Tibial artery (tissue), 4 donors: ENCODE measurements around the gene VANGL2.

Experiments
- DNase-seq, 2 donors: peaks; one replicate each; pipeline ENCODE4 v3.0.0-alpha.2; 2019
- H3K27ac ChIP-seq, 2 donors: fragments of 200-600 bp; sonication (generic) in 1 of 2; 1 replicate in 1 of 2; 2 replicates in 1 of 2; pipeline ENCODE4 v1.5.1; 2018 to 2019; ENCODE audit warnings: mild to moderate bottlenecking in 1 of 2
- H3K27me3 ChIP-seq, 2 donors: fragments of 200-600 bp; sonication (generic) in 1 of 2; one replicate each; pipeline versions ENCODE4 v1.5.1 to v1.6.0; 2016 to 2019
- H3K36me3 ChIP-seq, 3 donors: fragments of 200-600 bp; sonication (generic) in 2 of 3; one replicate each; pipeline ENCODE4 v1.5.1; 2016 to 2019; ENCODE audit warnings: mild to moderate bottlenecking in 2 of 3
- H3K4me1 ChIP-seq, 4 donors: fragments of 200-600 bp; sonication (generic) in 2 of 4; 1 replicate in 3 of 4; 2 replicates in 1 of 4; pipeline ENCODE4 v1.5.1; 2016 to 2019
- H3K4me3 ChIP-seq, 2 donors: fragments of 200-600 bp; sonication (generic) in 1 of 2; 1 replicate in 1 of 2; 2 replicates in 1 of 2; pipeline ENCODE4 v1.5.1; 2018 to 2019; ENCODE audit warnings: mild to moderate bottlenecking in 2 of 2
- H3K9me3 ChIP-seq, 3 donors: fragments of 200-600 bp; sonication (generic) in 1 of 3; one replicate each; pipeline ENCODE4 v1.5.1; 2016 to 2019
- intact Hi-C: fragments of 100-400 bp; cut with DNase I; formaldehyde crosslinking; loops from one replicate; pipeline ENCODE4 v1.15.0; 2023; ENCODE audit warnings: low total_unique reads
- TF ChIP-seq, protein P1 (sequence below), 2 experiments: fragments of 200-600 bp in 1 of 2; fragments of 450-650 bp in 1 of 2; IDR thresholded peaks; one replicate each; pipeline ENCODE4 v1.5.1; 2017 to 2019; ENCODE audit warnings: antibody characterized with exemption in 2 of 2, mild to moderate bottlenecking in 1 of 2, moderate library complexity in 1 of 2

Gene VANGL2

DNA sequence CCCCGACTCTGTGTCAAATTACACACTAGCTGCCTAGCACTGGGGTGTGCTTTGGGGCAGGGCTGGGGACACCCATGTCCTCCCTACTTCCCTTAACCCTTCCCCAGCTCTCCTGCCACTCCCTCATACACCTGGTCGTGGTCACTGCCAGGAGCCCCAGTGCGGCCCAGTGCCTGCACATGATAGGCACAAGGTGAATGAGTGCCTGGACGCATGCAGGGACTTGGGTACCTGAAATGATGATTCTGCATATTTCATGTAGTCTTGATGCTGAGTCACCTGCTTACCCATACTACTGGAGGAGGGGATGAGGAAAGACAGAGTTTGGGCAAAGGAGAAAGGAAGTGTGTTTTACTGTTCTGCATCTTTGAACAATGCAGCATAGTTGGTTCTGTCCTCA lies 1.5 kb upstream of the VANGL2 start:
- Histone ChIP-seq H3K4me1 (peaks cover 0 to 15% (median 11%) of the 10 kb centered on the region in 4 donors), H3K36me3 (no peaks in the 10 kb centered on the region), H3K9me3 (no peaks in the 10 kb centered on the region), H3K27ac (no peak overlapping the region), H3K4me3 (no peak overlapping the region), H3K27me3 (peaks cover 0 to 36% of the 10 kb centered on the region in 2 donors)
- intact Hi-C loops: no loop called here
- TF ChIP-seq, protein P1, sequence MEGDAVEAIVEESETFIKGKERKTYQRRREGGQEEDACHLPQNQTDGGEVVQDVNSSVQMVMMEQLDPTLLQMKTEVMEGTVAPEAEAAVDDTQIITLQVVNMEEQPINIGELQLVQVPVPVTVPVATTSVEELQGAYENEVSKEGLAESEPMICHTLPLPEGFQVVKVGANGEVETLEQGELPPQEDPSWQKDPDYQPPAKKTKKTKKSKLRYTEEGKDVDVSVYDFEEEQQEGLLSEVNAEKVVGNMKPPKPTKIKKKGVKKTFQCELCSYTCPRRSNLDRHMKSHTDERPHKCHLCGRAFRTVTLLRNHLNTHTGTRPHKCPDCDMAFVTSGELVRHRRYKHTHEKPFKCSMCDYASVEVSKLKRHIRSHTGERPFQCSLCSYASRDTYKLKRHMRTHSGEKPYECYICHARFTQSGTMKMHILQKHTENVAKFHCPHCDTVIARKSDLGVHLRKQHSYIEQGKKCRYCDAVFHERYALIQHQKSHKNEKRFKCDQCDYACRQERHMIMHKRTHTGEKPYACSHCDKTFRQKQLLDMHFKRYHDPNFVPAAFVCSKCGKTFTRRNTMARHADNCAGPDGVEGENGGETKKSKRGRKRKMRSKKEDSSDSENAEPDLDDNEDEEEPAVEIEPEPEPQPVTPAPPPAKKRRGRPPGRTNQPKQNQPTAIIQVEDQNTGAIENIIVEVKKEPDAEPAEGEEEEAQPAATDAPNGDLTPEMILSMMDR (IDR thresholded peaks at IDR 0.05): no peak
- DNase-seq: no peak

DNA sequence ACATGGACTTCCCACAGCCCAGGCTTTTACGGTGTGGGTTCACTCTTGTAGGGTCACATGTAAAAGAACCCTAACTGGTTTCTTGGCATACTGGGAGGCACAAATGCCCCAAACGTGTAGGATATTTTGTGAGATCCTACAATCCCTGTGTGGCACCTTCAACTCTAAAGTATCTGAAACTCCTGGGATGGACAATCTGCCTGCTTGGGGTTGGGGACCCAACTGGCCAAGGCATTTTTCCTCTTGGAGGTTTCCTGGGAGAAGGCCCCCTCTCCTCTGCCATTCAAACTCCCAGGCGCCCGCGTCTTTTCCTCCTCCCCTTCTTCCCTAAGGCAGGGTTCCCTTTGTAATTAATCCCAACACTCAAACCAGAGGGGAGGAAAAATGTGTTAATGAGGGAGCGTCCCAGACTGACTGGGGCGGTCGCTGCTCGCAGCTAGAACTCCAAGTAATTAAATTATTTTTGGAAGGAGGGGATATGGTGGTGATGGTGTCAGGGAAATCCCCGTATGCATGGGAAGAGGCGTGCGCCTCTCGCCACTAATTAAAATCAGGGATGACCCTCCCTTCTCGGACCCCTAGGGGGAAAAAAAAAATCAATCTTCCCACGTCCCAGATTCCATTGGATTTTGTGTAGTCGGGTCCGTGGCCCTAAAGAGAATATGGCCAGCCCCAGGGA lies 681 bp upstream of the VANGL2 start:
- no peak for DNase-seq
- Histone ChIP-seq H3K27ac (no peak overlapping the region), H3K9me3 (no peaks in the 10 kb centered on the region), H3K27me3 (peaks cover 0 to 41% of the 10 kb centered on the region in 2 donors), H3K36me3 (no peaks in the 10 kb centered on the region), H3K4me1 (peaks cover 0 to 15% (median 11%) of the 10 kb centered on the region in 4 donors), H3K4me3 (peak overlapping the region; percentile 35 to 49)
- TF ChIP-seq, protein P1 (IDR thresholded peaks at IDR 0.05): no peak
- intact Hi-C loops: no loop called here

DNA sequence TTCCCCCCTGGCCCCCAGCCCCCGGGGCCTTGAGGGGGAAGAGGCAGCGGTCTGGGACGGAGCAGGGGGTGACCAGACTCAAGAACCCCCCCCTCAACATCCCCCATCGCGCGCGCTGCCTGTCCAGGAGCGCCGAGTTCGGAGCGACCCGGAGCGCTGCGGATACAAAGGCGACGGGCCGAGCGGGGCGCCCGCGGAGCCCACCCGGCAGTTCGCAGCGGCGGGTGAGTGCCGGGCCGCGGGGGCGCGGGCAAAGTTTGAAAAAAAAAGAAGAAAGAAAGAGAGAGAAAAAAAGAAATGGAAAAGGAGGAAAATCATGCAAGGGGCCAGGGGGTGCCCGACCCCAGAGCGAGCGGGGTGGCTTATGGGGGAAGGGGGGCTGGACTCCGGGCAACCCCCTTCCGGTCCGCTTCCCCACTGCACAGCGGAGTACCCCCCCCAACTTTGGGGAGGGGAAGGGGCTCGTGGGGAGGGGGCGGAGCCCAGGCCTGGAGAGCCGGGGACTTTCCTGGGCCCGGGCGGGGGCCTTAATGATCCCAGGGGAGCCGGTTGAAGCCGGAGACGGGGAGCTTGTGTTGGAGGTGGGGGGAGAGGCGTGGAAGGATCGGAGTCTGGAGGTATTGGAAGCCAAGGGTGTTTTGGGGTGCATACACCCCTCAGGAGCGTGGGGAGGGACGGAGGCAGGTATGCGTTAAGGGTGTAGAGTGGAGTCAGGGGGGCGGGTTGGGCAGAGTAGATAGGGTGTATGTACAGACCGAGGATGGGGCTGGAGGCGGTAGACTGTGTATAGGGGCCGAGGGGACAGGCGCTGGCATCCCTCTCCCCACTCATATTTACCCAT lies 502 bp downstream of the VANGL2 start:
- Histone ChIP-seq H3K4me1 (peaks cover 0 to 15% (median 11%) of the 10 kb centered on the region in 4 donors), H3K27me3 (peaks cover 0 to 41% of the 10 kb centered on the region in 2 donors), H3K9me3 (no peaks in the 10 kb centered on the region), H3K27ac (no peak overlapping the region), H3K36me3 (no peaks in the 10 kb centered on the region), H3K4me3 (peak overlapping the region; percentile 35 to 49)
- DNase-seq: no peak
- TF ChIP-seq, protein P1 (IDR thresholded peaks at IDR 0.05): no peak
- intact Hi-C loops: no loop called here

DNA sequence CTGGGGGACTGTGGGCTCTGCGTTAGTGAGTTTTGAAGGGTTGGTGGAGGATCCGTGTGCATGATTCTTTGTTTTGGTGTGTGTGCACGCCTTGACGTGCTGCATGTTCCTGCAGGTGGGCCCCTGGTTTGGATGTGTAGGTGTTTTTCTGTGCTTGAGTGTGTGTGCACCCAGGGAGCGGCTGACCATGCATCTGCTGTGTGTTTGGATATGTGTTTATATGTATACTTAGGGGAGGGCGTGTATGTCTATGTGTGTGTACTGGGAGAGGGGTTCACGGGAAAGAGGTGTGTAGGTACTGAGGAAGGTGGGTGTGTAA lies 1.1 kb downstream of the VANGL2 start:
- no peak for DNase-seq
- intact Hi-C loops: no loop called here
- H3K4me3 ChIP-seq: no peak overlapping the region
- TF ChIP-seq, protein P1 (IDR thresholded peaks at IDR 0.05): no peak
- H3K4me1 ChIP-seq: peaks cover 0 to 15% (median 11%) of the 10 kb centered on the region in 4 donors
- H3K27me3 ChIP-seq: peaks cover 0 to 41% of the 10 kb centered on the region in 2 donors
- H3K36me3 ChIP-seq: no peaks in the 10 kb centered on the region
- H3K27ac ChIP-seq: no peak overlapping the region
- no peaks in the 10 kb centered on the region for H3K9me3 ChIP-seq

DNA sequence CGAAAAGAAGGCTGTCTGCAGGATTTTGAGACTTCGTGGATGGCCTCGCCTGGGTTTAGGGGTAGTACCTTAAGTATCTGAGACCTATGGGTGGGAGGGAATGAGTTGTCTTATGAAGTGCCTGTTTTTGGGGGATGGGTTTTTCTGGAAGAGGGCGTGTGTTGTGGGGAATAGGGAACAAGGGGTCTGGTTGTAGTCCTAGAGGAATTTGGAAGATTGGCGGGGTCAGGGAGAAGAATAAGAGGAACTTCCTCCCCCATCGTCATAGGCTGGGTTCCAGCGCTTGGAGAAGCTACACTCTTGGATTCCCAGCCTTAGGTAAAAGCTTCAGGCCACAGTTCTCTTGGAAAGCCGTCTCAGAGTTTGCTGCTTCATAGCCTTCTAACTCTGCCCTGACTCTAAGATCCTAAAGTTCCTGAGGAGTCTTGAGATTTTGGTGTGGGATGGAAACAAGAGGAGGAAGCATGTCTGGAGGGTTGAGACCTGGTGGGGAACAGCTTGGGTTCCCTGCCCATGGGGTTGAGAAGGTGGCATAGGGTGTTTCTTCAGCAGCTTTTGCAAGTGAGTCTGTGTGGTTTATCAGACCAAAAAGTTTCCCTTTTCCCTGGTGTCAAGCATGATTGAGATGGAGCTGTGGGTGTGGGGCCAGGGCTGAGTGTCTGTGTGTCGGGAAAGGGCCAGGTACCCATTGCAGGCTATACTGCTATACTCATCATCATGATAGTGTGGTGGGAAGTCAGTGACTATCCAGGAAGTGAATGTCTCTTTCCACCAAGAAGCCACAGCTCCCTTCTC lies 1.8 kb downstream of the VANGL2 start:
- Histone ChIP-seq H3K9me3 (no peaks in the 10 kb centered on the region), H3K27me3 (peaks cover 0 to 43% of the 10 kb centered on the region in 2 donors), H3K4me3 (no peak overlapping the region), H3K4me1 (peaks cover 0 to 15% (median 11%) of the 10 kb centered on the region in 4 donors), H3K27ac (no peak overlapping the region), H3K36me3 (no peaks in the 10 kb centered on the region)
- TF ChIP-seq, protein P1 (IDR thresholded peaks at IDR 0.05): no peak
- DNase-seq: no peak
- intact Hi-C loops: no loop called here
